HUES6 (cell line): Measurements from ENCODE around the gene POU2F1.

Source experiments
- H3K27ac ChIP-seq: 2 replicates; pipeline ENCODE4 v1.7.0; 2013; ENCODE audit warnings: low read depth, mild to moderate bottlenecking, low read length, inconsistent platforms
- H3K27me3 ChIP-seq: 2 replicates; pipeline ENCODE4 v1.6.1; 2013; ENCODE audit warnings: low read length; ENCODE audit not compliant: control insufficient read depth, insufficient read depth
- H3K36me3 ChIP-seq: 2 replicates; pipeline ENCODE4 v1.6.1; 2013; ENCODE audit warnings: low read length; ENCODE audit not compliant: control insufficient read depth, insufficient read depth
- H3K4me1 ChIP-seq: 2 replicates; pipeline ENCODE4 v1.6.1; 2013; ENCODE audit warnings: low read length; ENCODE audit not compliant: control insufficient read depth, insufficient read depth
- H3K4me3 ChIP-seq: 2 replicates; pipeline ENCODE4 v1.5.1; 2013; ENCODE audit warnings: low read depth, low read length
- H3K9ac ChIP-seq: one replicate; pipeline ENCODE4 v1.6.1; 2013; ENCODE audit warnings: mild to moderate bottlenecking, low read length
- H3K9me3 ChIP-seq: 2 replicates; pipeline ENCODE4 v1.6.1; 2013; ENCODE audit warnings: low read depth, low read length; ENCODE audit not compliant: control insufficient read depth, insufficient read depth

POU2F1 gene

DNA sequence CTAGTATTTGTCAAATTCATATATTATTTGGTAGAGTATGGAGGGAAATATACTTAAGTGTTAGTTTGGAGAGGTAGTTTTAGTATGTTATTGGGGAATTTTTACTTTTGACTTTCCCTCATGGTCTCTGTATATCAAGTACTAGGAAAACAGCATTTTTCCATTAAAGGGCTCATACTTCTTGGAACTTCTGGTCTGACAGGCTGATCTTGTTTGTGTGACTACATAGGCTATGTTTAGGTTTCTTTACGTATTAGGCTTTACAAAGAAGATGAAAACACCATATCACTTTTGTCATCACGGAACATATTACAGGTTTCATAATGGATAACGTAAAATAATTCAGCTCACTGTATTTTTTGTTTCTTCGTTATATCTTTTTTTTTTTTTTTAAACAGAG, 30.8 kb downstream of the POU2F1 start:
- no peaks in the 10 kb centered on the region for H3K27me3 ChIP-seq

DNA sequence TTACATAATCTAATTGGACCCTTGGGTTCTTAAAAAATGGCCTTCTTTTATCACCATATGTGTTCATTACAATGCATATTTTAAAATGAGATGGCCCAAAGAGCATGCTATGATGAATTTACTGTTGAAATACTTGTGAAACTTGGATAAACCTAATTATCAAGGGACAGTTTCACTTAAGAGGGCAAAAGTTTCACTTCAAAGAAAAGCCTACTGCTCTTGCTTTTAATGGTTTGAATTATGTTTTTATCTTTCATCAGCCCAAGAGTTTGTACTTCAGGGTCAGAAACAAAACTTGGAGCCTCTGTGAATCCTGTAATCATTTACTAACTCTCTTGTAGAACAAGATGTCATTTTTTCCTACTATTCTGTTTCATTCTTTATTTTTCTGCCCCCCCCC, 32.3 kb downstream of the POU2F1 start:
- Histone ChIP-seq H3K9ac (no peak overlapping the region), H3K4me1 (peaks cover 18% of the 10 kb centered on the region; the same call in 1 of the 2 replicates), H3K9me3 (no peaks in the 10 kb centered on the region), H3K36me3 (0 out of 2 replicates have a peak, but pooled peaks cover 5% of the 10 kb centered on the region), H3K27ac (no peak overlapping the region), H3K4me3 (no peak overlapping the region), H3K27me3 (no peaks in the 10 kb centered on the region)

More for the DNA sequence above, 30.8 kb downstream of the POU2F1 start:
- peaks cover 18% of the 10 kb centered on the region; the same call in 1 of the 2 replicates for H3K4me1 ChIP-seq
- no peak overlapping the region for H3K4me3 ChIP-seq
- H3K27ac ChIP-seq = no peak overlapping the region
- no peaks in the 10 kb centered on the region for H3K9me3 ChIP-seq
- no peak overlapping the region for H3K9ac ChIP-seq
- 0 out of 2 replicates have a peak, but pooled peaks cover 5% of the 10 kb centered on the region for H3K36me3 ChIP-seq

DNA sequence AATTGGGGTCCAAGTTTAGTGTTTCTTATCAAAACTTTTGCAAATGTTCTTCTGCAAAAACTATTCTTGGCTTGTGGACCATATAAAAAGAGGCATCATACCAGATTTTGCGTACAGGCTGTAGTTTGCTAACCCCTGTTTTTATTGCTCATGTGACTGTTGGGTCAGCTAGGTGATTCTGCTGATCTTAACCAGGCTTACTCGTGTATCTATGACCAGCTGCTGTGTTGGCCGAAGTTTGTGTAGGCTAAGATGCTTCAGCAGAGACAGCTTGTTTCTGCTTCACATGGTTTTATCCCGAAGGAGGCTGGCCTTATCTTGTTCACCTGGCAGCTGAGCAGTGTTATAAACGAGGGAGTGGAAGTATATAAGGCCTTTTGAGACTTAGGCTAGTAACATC, 38.2 kb downstream of the POU2F1 start:
- Histone ChIP-seq H3K9ac (no peak overlapping the region), H3K36me3 (0 out of 2 replicates have a peak, but pooled peaks cover 5% of the 10 kb centered on the region), H3K4me1 (peaks cover 8% of the 10 kb centered on the region; the same call in 1 of the 2 replicates), H3K9me3 (no peaks in the 10 kb centered on the region), H3K27ac (no peak overlapping the region), H3K4me3 (no peak overlapping the region), H3K27me3 (no peaks in the 10 kb centered on the region)

GRCh38 chr1:167262836-167263235, 42.1 kb downstream of the POU2F1 start:
- Histone ChIP-seq H3K27me3 (no peaks in the 10 kb centered on the region), H3K4me3 (no peak overlapping the region), H3K36me3 (no peaks in the 10 kb centered on the region), H3K4me1 (no peaks in the 10 kb centered on the region), H3K9me3 (no peaks in the 10 kb centered on the region), H3K27ac (no peak overlapping the region), H3K9ac (no peak overlapping the region)

DNA sequence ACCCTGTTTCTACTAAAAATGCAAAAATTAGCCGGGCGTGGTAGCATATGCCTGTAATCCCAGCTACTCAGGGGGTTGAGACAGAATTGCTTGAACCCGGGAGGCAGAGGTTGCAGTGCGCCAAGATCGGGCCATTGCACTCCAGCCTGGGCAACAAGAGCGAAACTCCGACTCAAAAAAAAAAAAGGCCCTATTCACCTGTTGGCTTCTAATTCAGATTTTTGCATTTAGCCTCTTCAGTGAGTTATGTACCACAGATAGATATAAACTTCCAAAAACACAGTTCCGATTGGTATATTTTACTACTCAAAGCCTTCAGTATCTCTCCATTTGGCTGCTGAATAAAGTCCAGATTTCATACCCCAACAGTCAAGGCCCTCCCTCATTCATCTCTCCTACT, 42.7 kb downstream of the POU2F1 start:
- H3K27ac ChIP-seq = no peak overlapping the region
- no peak overlapping the region for H3K4me3 ChIP-seq
- no peak overlapping the region for H3K9ac ChIP-seq
- H3K27me3 ChIP-seq = no peaks in the 10 kb centered on the region
- no peaks in the 10 kb centered on the region for H3K9me3 ChIP-seq
- H3K36me3 ChIP-seq = no peaks in the 10 kb centered on the region
- H3K4me1 ChIP-seq = peaks cover 3% of the 10 kb centered on the region; the same call in 1 of the 2 replicates

GRCh38 chr1:167263819-167264464, 43.3 kb downstream of the POU2F1 start:
- H3K36me3 ChIP-seq = no peaks in the 10 kb centered on the region
- no peak overlapping the region for H3K9ac ChIP-seq
- no peak overlapping the region for H3K27ac ChIP-seq
- no peak overlapping the region for H3K4me3 ChIP-seq
- no peaks in the 10 kb centered on the region for H3K27me3 ChIP-seq
- no peaks in the 10 kb centered on the region for H3K9me3 ChIP-seq
- peaks cover 9% of the 10 kb centered on the region; the same call in 1 of the 2 replicates for H3K4me1 ChIP-seq

DNA sequence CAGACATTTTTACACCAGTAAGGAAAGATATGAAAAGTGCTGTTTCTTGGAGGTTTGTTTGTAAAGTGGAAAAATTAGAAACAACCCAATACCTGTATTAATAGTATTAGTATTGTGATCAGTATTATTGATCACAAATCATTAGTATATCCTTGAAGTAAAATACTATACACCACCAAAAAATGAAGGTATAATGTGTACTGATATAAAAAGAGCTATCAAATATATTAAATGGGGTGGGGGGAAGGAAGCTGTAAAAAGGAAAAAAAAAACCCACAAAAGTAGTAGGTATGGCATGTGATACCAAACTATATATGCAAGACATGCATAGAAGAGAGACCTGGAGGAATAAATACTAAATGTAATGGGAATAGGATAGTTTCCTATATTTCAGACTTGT, 46.3 kb downstream of the POU2F1 start:
- peaks cover 29% of the 10 kb centered on the region for H3K4me1 ChIP-seq

GRCh38 chr1:167268347-167268787, 47.7 kb downstream of the POU2F1 start:
- Histone ChIP-seq H3K9ac (no peak overlapping the region), H3K9me3 (no peaks in the 10 kb centered on the region), H3K27me3 (no peaks in the 10 kb centered on the region), H3K36me3 (no peaks in the 10 kb centered on the region), H3K4me1 (peaks cover 41% of the 10 kb centered on the region), H3K27ac (no peak overlapping the region), H3K4me3 (no peak overlapping the region)

More for the DNA sequence above, 46.3 kb downstream of the POU2F1 start:
- no peak overlapping the region for H3K4me3 ChIP-seq
- H3K27me3 ChIP-seq = no peaks in the 10 kb centered on the region
- no peak overlapping the region for H3K27ac ChIP-seq
- no peaks in the 10 kb centered on the region for H3K36me3 ChIP-seq
- no peaks in the 10 kb centered on the region for H3K9me3 ChIP-seq
- H3K9ac ChIP-seq = no peak overlapping the region

DNA sequence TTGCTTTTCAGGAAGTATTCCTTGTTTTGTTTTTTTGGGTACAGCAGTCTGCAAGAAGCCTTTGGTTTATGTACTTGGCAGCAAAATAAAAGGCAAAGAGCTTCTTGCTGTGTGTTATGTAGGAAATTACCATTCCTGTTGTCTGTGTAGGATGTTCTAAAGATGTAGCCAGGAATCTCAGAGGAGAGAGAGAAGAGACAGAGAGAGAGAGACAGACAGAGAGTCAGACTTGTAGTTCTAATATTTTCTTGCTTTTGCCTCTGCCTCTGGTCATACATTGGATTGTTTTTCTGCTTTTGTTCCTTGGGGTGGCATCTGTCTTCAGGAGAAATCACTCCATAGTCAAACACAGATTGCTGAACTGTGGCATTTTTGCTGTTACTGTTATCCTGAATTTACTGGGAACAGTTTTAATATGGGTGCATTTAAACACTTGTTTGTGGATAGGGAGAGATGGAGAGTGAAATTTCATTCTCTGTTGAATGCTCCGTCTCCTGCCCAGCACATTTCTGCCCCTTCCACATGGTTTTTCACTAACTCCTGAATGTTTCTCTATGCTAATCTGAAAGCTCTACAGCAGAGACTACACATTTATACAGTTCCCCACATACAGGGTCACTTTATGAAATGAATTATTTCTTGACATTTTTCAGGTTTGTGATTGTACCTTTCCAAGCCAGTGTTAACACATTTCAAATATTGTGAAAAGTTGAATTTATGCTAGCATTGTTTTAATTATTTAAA, 49.8 kb downstream of the POU2F1 start:
- Histone ChIP-seq H3K9ac (no peak overlapping the region), H3K27ac (no peak overlapping the region), H3K4me3 (no peak overlapping the region), H3K9me3 (no peaks in the 10 kb centered on the region), H3K27me3 (no peaks in the 10 kb centered on the region), H3K36me3 (no peaks in the 10 kb centered on the region), H3K4me1 (peaks cover 41% of the 10 kb centered on the region)

- Histone ChIP-seq H3K4me3 (no peak overlapping the region), H3K4me1 (peaks cover 41% of the 10 kb centered on the region), H3K36me3 (no peaks in the 10 kb centered on the region), H3K9ac (no peak overlapping the region), H3K27me3 (no peaks in the 10 kb centered on the region), H3K27ac (no peak overlapping the region), H3K9me3 (no peaks in the 10 kb centered on the region)
Measured at GRCh38 chr1:167272369-167272957, 51.8 kb downstream of the POU2F1 start.
